Measurements from ENCODE around the gene ZNF224.
A peak's percentile ranks its signal among the peaks of the same experiment; 100 is the strongest.

- TF ChIP-seq CHD2 (IDR thresholded peaks at IDR 0.05; ENCODE audit: low read depth, low read length) (no peak), CEBPG (CRISPR knock-in tag; IDR thresholded peaks at IDR 0.05) (no peak), ATRX (CRISPR knock-in tag; IDR thresholded peaks at IDR 0.05; ENCODE audit: borderline replicate concordance) (no peak)
- TF ChIP-seq, protein P1, sequence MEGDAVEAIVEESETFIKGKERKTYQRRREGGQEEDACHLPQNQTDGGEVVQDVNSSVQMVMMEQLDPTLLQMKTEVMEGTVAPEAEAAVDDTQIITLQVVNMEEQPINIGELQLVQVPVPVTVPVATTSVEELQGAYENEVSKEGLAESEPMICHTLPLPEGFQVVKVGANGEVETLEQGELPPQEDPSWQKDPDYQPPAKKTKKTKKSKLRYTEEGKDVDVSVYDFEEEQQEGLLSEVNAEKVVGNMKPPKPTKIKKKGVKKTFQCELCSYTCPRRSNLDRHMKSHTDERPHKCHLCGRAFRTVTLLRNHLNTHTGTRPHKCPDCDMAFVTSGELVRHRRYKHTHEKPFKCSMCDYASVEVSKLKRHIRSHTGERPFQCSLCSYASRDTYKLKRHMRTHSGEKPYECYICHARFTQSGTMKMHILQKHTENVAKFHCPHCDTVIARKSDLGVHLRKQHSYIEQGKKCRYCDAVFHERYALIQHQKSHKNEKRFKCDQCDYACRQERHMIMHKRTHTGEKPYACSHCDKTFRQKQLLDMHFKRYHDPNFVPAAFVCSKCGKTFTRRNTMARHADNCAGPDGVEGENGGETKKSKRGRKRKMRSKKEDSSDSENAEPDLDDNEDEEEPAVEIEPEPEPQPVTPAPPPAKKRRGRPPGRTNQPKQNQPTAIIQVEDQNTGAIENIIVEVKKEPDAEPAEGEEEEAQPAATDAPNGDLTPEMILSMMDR (CRISPR knock-in tag; IDR thresholded peaks at IDR 0.05): peak; percentile 48
Measured at GRCh38 chr19:44072543-44073401, 21.4 kb upstream of the ZNF224 start.

Measured in HepG2 (cell line).